Measurements from ENCODE around the gene CACNA2D3. TPM values are rescaled to one million over a fixed set of nuclear protein-coding genes. Genes with fewer than 3 reads are reported as not detected.

CACNA2D3 gene
- total RNA-seq, 4 donors from 2014 or later: 0.83 to 5.0 (median 2.5) TPM

GRCh38 chr3:54853573-54854404, 731.4 kb downstream of the CACNA2D3 start:
- DNase-seq: peak; percentile 65 to 67
- H3K27ac ChIP-seq: no peak overlapping the region

GRCh38 chr3:54856271-54856670, 733.9 kb downstream of the CACNA2D3 start:
- intact Hi-C loops (cut with DNase I; ENCODE audit: low total_unique reads): no loop called here
- H3K27ac ChIP-seq: no peak overlapping the region
- no peaks in the 10 kb centered on the region for H3K27me3 ChIP-seq
- no peaks in the 10 kb centered on the region for H3K4me1 ChIP-seq
- TF ChIP-seq, protein P1, sequence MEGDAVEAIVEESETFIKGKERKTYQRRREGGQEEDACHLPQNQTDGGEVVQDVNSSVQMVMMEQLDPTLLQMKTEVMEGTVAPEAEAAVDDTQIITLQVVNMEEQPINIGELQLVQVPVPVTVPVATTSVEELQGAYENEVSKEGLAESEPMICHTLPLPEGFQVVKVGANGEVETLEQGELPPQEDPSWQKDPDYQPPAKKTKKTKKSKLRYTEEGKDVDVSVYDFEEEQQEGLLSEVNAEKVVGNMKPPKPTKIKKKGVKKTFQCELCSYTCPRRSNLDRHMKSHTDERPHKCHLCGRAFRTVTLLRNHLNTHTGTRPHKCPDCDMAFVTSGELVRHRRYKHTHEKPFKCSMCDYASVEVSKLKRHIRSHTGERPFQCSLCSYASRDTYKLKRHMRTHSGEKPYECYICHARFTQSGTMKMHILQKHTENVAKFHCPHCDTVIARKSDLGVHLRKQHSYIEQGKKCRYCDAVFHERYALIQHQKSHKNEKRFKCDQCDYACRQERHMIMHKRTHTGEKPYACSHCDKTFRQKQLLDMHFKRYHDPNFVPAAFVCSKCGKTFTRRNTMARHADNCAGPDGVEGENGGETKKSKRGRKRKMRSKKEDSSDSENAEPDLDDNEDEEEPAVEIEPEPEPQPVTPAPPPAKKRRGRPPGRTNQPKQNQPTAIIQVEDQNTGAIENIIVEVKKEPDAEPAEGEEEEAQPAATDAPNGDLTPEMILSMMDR (IDR thresholded peaks at IDR 0.05): no peak
- TF ChIP-seq POLR2A (IDR thresholded peaks at IDR 0.05): no peak
- no peaks in the 10 kb centered on the region for H3K9me3 ChIP-seq
- no peak for DNase-seq
- no peaks in the 10 kb centered on the region for H3K36me3 ChIP-seq
- H3K4me3 ChIP-seq: no peak overlapping the region

More at GRCh38 chr3:54853573-54854404, 731.4 kb downstream of the CACNA2D3 start:
- intact Hi-C loops (cut with DNase I; ENCODE audit: low total_unique reads): no loop called here
- no peaks in the 10 kb centered on the region for H3K36me3 ChIP-seq
- TF ChIP-seq, protein P1 (IDR thresholded peaks at IDR 0.05): peak; percentile 77 to 87 (median 83)
- TF ChIP-seq POLR2A (IDR thresholded peaks at IDR 0.05): no peak
- H3K4me1 ChIP-seq: no peaks in the 10 kb centered on the region
- H3K4me3 ChIP-seq: no peak overlapping the region
- no peaks in the 10 kb centered on the region for H3K9me3 ChIP-seq
- H3K27me3 ChIP-seq: no peaks in the 10 kb centered on the region

DNA sequence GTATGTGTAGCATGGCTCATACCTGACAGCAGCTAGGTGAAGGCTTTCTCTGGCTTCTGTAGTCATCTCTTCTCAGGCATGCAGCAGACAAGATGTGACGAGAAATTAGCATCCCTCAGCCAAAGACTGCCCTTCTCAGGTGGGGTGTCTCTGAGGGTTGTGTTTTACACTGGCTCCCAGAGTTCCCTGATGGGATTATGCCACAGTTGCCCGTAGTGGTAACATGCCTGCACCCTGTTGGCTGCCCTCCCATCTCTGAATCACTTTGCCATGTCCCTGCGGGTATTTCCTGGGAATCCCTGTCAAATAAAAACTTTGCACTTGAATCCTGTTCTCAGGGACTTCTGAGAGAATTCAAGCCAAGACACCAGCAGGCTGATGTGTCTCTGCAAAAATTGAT, 735.0 kb downstream of the CACNA2D3 start:
- H3K27ac ChIP-seq: no peak overlapping the region
- DNase-seq: no peak
- TF ChIP-seq POLR2A (IDR thresholded peaks at IDR 0.05): no peak
- TF ChIP-seq, protein P1 (IDR thresholded peaks at IDR 0.05): no peak
- H3K9me3 ChIP-seq: no peaks in the 10 kb centered on the region
- H3K4me3 ChIP-seq: no peak overlapping the region
- no peaks in the 10 kb centered on the region for H3K27me3 ChIP-seq
- H3K36me3 ChIP-seq: no peaks in the 10 kb centered on the region
- H3K4me1 ChIP-seq: no peaks in the 10 kb centered on the region
- intact Hi-C loops (cut with DNase I; ENCODE audit: low total_unique reads): no loop called here

DNA sequence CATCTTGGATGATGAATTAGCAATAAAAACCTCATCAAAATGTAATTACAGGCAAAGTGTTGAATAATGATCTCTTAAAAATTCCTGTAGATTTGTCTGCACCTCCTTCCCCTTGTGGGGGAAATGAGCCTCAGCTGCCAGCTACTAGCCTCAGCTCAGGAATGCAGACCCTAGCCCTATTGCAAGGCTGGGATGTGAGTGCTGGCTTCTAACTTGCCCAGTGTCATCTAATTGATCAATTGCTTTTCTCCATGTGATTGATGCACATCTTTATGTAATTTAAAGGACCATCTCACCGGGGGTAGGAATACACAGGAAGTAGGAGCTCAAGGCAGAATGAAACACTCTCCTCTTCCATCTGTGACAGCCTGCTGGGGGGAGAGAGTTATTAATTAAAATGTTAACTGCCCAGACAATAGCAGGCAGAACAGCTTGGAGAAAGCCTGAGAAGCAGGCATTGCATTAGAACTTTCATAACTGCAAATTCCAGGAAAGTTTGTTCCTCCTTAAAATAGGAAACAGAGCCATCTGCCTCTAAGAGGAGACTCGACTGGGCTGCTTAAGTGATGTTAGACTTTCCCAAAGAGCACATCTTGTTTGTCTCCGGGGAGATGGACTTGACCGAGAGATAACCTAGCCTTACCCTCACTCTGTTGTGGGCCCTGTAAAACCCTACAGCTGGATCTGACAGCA, 735.9 kb downstream of the CACNA2D3 start:
- Histone ChIP-seq H3K36me3 (no peaks in the 10 kb centered on the region), H3K4me3 (no peak overlapping the region), H3K9me3 (no peaks in the 10 kb centered on the region), H3K27ac (no peak overlapping the region), H3K27me3 (no peaks in the 10 kb centered on the region), H3K4me1 (no peaks in the 10 kb centered on the region)
- TF ChIP-seq POLR2A (IDR thresholded peaks at IDR 0.05): no peak
- TF ChIP-seq, protein P1 (IDR thresholded peaks at IDR 0.05): no peak
- no peak for DNase-seq
- intact Hi-C loops (cut with DNase I; ENCODE audit: low total_unique reads): no loop called here

DNA sequence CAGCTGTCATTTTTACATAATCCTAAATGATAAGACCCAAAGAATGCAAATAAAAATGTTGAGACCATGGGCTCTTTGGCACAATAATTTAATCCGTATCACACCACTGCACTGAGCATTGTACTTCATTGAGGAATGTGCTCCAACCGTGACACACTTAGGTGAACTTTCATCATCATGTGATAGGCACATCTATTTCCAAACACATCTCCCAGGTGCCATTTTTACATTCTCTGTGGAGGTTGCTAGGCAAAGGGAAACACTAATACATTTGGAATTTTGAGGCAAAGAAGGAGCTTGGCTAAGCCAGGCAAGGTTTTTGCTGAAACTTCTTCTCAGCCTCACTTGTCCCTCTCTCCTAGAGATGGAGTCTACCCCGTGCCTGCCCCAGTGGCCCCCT, 736.8 kb downstream of the CACNA2D3 start:
- no peaks in the 10 kb centered on the region for H3K9me3 ChIP-seq
- no peaks in the 10 kb centered on the region for H3K27me3 ChIP-seq
- DNase-seq: no peak
- no peak overlapping the region for H3K4me3 ChIP-seq
- intact Hi-C loops (cut with DNase I; ENCODE audit: low total_unique reads): no loop called here
- no peak for TF ChIP-seq POLR2A (IDR thresholded peaks at IDR 0.05)
- TF ChIP-seq, protein P1 (IDR thresholded peaks at IDR 0.05): no peak
- no peaks in the 10 kb centered on the region for H3K36me3 ChIP-seq
- no peaks in the 10 kb centered on the region for H3K4me1 ChIP-seq
- no peak overlapping the region for H3K27ac ChIP-seq

Measured in uterus (tissue), 4 donors.